Ascending aorta (tissue), 2 donors: ENCODE data around the gene SEM1. TPM values are rescaled to one million over a fixed set of nuclear protein-coding genes. Genes with fewer than 3 reads are reported as not detected.
"Not testable (repeated sequence)": the region's sequence is repeated elsewhere in the genome, so short reads cannot be mapped to it uniquely, and the experiment has no call there.

Experiments
- DNase-seq, 2 donors: peaks; one replicate each; pipeline ENCODE4 v3.0.0-alpha.2; 2019; ENCODE audit warnings: low spot score in 2 of 2
- H3K27ac ChIP-seq, 2 donors: fragments of 200-600 bp; sonication (generic); one replicate each; pipeline ENCODE4 v1.5.1; 2016 to 2017; ENCODE audit warnings: mild to moderate bottlenecking in 1 of 2
- H3K27me3 ChIP-seq: fragments of 200-600 bp; sonication (generic); one replicate; pipeline ENCODE4 v1.5.1; 2017
- H3K36me3 ChIP-seq, 2 donors: fragments of 200-600 bp; sonication (generic); one replicate each; pipeline ENCODE4 v1.5.1; 2016
- H3K4me1 ChIP-seq, 2 donors: fragments of 200-600 bp; sonication (generic); one replicate each; pipeline ENCODE4 v1.5.1; 2016 to 2017; ENCODE audit warnings: mild to moderate bottlenecking in 1 of 2
- H3K4me3 ChIP-seq, 2 donors: fragments of 200-600 bp; sonication (generic); one replicate each; pipeline ENCODE4 v1.5.1; 2016 to 2017; ENCODE audit warnings: mild to moderate bottlenecking in 1 of 2
- H3K9me3 ChIP-seq, 2 donors: fragments of 200-600 bp; sonication (generic); one replicate each; pipeline ENCODE4 v1.5.1; 2016
- intact Hi-C: fragments of 100-400 bp; cut with DNase I; formaldehyde crosslinking; loops from one replicate; pipeline ENCODE4 v1.15.1; 2023
- total RNA-seq: library from RNA; depleted of rRNA; stranded (reverse); fragments of >200 nt; gene quantifications from one replicate; pipeline ENCODE4 v1.1.0, GENCODE V29; 2016
- TF ChIP-seq, protein P1 (sequence below), 3 experiments: fragments of 200-600 bp in 2 of 3; fragments of 450-650 bp in 1 of 3; sonication (generic) in 2 of 3; IDR thresholded peaks; one replicate each; pipeline ENCODE4 v1.5.1; 2016 to 2019; ENCODE audit warnings: antibody characterized with exemption in 3 of 3, mild to moderate bottlenecking in 1 of 3, moderate library complexity in 1 of 3

SEM1 gene
- total RNA-seq, 1 donor from 2014 or later, result 0.43 TPM

DNA sequence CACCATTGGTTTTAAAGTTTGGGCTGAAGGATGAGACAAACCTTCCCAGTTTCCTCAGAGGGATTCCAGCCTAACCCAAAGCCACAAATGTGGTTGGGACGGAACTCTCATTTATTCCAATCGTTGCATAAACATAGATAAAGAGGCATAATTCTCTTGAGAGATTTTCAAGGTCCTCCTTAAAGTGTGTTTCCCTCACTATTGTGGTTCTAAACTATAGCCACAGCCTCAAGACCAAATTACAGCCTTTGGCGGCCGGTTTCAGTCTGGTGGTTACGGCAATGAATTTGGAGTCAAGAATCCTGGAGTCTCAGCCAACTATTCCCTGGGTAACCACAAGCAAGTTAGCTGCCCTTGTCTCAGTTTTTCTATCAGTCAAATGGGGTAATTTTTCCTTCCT lies 42.6 kb downstream of the SEM1 start:
- Histone ChIP-seq H3K27ac (no peak overlapping the region), H3K27me3 (no peaks in the 10 kb centered on the region), H3K36me3 (peaks cover 5 to 24% of the 10 kb centered on the region in 2 donors), H3K9me3 (no peaks in the 10 kb centered on the region), H3K4me1 (peaks cover 0 to 5% of the 10 kb centered on the region in 2 donors), H3K4me3 (no peak overlapping the region)
- TF ChIP-seq, protein P1, sequence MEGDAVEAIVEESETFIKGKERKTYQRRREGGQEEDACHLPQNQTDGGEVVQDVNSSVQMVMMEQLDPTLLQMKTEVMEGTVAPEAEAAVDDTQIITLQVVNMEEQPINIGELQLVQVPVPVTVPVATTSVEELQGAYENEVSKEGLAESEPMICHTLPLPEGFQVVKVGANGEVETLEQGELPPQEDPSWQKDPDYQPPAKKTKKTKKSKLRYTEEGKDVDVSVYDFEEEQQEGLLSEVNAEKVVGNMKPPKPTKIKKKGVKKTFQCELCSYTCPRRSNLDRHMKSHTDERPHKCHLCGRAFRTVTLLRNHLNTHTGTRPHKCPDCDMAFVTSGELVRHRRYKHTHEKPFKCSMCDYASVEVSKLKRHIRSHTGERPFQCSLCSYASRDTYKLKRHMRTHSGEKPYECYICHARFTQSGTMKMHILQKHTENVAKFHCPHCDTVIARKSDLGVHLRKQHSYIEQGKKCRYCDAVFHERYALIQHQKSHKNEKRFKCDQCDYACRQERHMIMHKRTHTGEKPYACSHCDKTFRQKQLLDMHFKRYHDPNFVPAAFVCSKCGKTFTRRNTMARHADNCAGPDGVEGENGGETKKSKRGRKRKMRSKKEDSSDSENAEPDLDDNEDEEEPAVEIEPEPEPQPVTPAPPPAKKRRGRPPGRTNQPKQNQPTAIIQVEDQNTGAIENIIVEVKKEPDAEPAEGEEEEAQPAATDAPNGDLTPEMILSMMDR (IDR thresholded peaks at IDR 0.05), result no peak
- no peak for DNase-seq
- intact Hi-C loops, result no loop called here

DNA sequence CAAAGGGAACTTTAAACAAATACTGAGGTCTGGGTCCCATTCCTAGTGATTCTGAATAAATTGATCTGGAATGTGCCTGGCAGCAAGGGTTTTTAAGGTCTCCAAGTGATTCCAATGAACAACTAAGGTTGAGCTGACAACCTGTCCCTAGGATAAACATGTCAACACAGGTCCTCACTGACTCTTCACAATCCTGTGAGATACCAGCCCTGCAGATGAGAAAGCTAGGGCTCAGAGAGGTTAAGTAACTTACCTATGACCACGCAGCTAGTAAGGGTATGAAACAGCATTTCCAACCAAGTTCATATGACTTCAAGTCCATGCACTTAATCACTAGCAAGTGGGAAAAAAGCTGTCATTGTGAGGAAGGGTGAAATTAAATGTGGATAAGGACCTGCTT lies 44.0 kb downstream of the SEM1 start:
- H3K27me3 ChIP-seq, result no peaks in the 10 kb centered on the region
- TF ChIP-seq, protein P1 (IDR thresholded peaks at IDR 0.05), result no peak
- H3K4me1 ChIP-seq, result peaks cover 0 to 5% of the 10 kb centered on the region in 2 donors
- H3K36me3 ChIP-seq, result peaks cover 5 to 22% of the 10 kb centered on the region in 2 donors
- H3K9me3 ChIP-seq, result no peaks in the 10 kb centered on the region
- intact Hi-C loops, result no loop called here
- no peak overlapping the region for H3K27ac ChIP-seq
- DNase-seq, result no peak
- H3K4me3 ChIP-seq, result no peak overlapping the region

DNA sequence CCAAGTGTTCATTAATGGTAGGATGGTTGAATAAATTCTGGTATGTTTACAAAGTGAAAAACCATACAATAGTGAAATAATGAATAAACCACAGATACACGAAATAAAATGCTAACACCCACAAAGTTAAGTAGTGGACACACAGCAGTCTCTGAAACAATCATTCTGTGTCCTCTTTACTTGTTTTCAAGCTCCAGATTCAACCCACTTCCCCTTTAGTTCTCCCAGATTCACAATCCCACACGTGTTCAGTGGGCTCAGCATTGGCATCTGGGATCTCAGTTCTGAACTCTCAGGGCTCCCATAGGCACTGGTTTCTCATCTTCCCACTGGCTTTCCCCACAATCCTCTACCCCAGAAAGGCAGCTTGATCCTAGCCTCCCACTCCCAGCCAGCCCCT lies 44.9 kb downstream of the SEM1 start:
- Histone ChIP-seq H3K4me3 (no peak overlapping the region), H3K27ac (no peak overlapping the region), H3K9me3 (no peaks in the 10 kb centered on the region), H3K27me3 (no peaks in the 10 kb centered on the region), H3K4me1 (peaks cover 0 to 5% of the 10 kb centered on the region in 2 donors), H3K36me3 (peaks cover 5 to 16% of the 10 kb centered on the region in 2 donors)
- TF ChIP-seq, protein P1 (IDR thresholded peaks at IDR 0.05), result no peak
- no peak for DNase-seq
- intact Hi-C loops, result no loop called here

DNA sequence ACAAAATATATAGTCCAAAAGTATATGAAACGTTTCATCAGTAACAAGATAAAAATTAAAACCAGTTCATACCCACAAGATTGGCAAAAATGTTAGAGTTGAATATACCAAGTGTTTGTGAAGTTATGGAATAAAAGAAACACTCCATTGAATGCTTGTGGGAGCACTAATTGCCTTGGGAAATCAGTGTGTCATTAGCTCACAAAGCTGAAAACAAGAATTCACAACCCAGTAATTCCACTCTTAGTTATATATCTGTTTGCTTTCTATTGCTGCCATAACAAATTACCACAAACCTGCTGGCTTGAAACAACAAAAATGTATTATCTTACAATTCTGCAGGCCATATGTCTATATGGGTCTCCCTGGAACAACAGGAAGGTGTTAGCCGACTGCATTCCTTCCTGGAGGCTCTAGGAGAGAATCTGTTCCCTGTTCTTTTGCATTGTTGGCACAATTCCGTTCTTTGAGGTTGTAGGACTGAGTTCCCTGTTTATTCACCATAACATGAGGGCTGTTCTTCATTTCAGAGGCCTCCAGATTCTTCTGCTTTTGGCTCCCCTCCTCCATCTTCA lies 45.7 kb downstream of the SEM1 start:
- DNase-seq, result no peak
- H3K4me1 ChIP-seq, result peaks cover 0 to 5% of the 10 kb centered on the region in 2 donors
- intact Hi-C loops, result no loop called here
- H3K27ac ChIP-seq, result no peak overlapping the region
- H3K4me3 ChIP-seq, result no peak overlapping the region
- no peaks in the 10 kb centered on the region for H3K27me3 ChIP-seq
- H3K9me3 ChIP-seq, result no peaks in the 10 kb centered on the region
- peaks cover 5 to 16% of the 10 kb centered on the region in 2 donors for H3K36me3 ChIP-seq
- TF ChIP-seq, protein P1 (IDR thresholded peaks at IDR 0.05), result no peak

DNA sequence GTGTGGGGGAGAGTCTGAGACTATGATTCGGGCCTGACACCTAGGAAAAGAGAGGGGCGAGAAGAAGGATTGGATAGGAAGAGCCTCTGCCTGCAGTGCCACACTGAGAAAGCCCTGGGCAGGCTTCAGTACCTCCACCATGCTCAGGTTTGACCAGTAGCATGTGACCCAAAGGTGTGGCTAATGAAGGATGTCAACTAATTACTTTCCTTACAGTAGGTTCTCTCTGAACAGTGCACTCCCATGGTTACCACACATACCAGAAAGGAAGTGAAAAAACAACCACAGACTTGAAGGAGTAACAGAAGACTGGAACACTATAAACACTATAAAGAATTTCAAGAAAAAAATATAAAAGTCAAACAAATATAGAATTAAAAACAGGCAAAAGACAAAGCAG lies 46.2 kb downstream of the SEM1 start:
- intact Hi-C loops, result no loop called here

DNA sequence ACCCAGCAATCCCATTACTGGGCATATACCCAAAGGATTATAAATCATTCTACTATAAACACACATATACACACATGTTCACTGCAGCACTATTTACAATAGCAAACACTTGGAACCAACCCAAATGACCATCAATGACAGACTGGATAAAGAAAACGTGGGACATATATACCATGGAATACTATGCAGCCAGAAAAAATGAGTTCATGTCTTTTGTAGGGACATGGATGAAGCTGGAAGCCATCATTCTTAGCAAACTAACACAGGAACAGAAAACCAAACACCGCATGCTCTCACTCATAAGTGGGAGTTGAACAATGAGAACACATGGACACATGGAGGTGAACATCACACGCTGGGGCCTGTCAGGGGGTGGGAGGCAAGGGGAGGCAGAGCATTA lies 47.5 kb downstream of the SEM1 start:
- H3K36me3 ChIP-seq, H3K4me3 ChIP-seq, intact Hi-C loops, DNase-seq, H3K27ac ChIP-seq, H3K9me3 ChIP-seq, H3K4me1 ChIP-seq, H3K27me3 ChIP-seq: not testable (repeated sequence)

More for the DNA sequence above, 46.2 kb downstream of the SEM1 start:
- Histone ChIP-seq H3K9me3 (no peaks in the 10 kb centered on the region), H3K4me1 (peaks cover 0 to 5% of the 10 kb centered on the region in 2 donors), H3K4me3 (no peak overlapping the region), H3K27ac (no peak overlapping the region), H3K36me3 (peaks cover 5 to 11% of the 10 kb centered on the region in 2 donors), H3K27me3 (no peaks in the 10 kb centered on the region)
- DNase-seq, result no peak
- TF ChIP-seq, protein P1 (IDR thresholded peaks at IDR 0.05), result no peak
